Liver (tissue), 9 donors: ENCODE measurements around the gene TRIM71. TPM values are rescaled to one million over a fixed set of nuclear protein-coding genes. Genes with fewer than 3 reads are reported as not detected.

Source experiments
- DNase-seq: peaks from one replicate; pipeline ENCODE4 v3.0.0-alpha.2; 2017; ENCODE audit warnings: low spot score
- H3K27ac ChIP-seq, 2 donors: one replicate each; pipeline ENCODE4 v1.7.0; 2013; ENCODE audit warnings: inconsistent platforms in 2 of 2, low read length in 2 of 2, control low read depth in 1 of 2, low read depth in 1 of 2, mild to moderate bottlenecking in 1 of 2
- H3K27me3 ChIP-seq, 4 donors: one replicate each; pipeline versions ENCODE4 v1.6.1 to v1.7.0; 2013; ENCODE audit warnings: low read length in 3 of 4, inconsistent platforms in 1 of 4, mild to moderate bottlenecking in 1 of 4, moderate library complexity in 1 of 4; ENCODE audit not compliant: control insufficient read depth in 4 of 4, insufficient read depth in 4 of 4
- H3K36me3 ChIP-seq, 4 donors: one replicate each; pipeline versions ENCODE4 v1.6.1 to v1.7.0; 2013; ENCODE audit warnings: low read length in 3 of 4, mild to moderate bottlenecking in 3 of 4, low read depth in 1 of 4, moderate library complexity in 1 of 4; ENCODE audit not compliant: control insufficient read depth in 4 of 4, insufficient read depth in 3 of 4
- H3K4me1 ChIP-seq, 4 donors: one replicate each; pipeline versions ENCODE4 v1.6.1 to v1.7.0; 2013; ENCODE audit warnings: low read length in 3 of 4, mild to moderate bottlenecking in 3 of 4, moderate library complexity in 1 of 4; ENCODE audit not compliant: control insufficient read depth in 4 of 4, insufficient read depth in 4 of 4
- H3K4me3 ChIP-seq, 3 donors: one replicate each; pipeline versions ENCODE4 v1.6.1 to v1.7.0; 2013; ENCODE audit warnings: low read length in 3 of 3, control low read depth in 1 of 3, low read depth in 1 of 3, mild to moderate bottlenecking in 1 of 3
- H3K9ac ChIP-seq, 2 donors: one replicate each; pipeline ENCODE4 v1.7.0; 2013; ENCODE audit warnings: low read length in 2 of 2, mild to moderate bottlenecking in 2 of 2, moderate library complexity in 2 of 2, control low read depth in 1 of 2, low read depth in 1 of 2
- H3K9me3 ChIP-seq, 4 donors: one replicate each; pipeline versions ENCODE4 v1.6.1 to v1.7.0; 2013; ENCODE audit warnings: low read length in 3 of 4; ENCODE audit not compliant: control insufficient read depth in 4 of 4
- EGR1 ChIP-seq, 2 donors: IDR thresholded peaks; 2 replicates each; pipeline ENCODE4 v1.6.1; 2016 to 2018; ENCODE audit warnings: antibody characterized with exemption in 2 of 2, low read depth in 2 of 2
- FOXA2 ChIP-seq: IDR thresholded peaks from 2 replicates; pipeline ENCODE4 v1.6.1; 2016; ENCODE audit warnings: antibody characterized with exemption
- GABPA ChIP-seq, 2 donors: IDR thresholded peaks in 1 of 2; conservative IDR thresholded peaks in 1 of 2; 2 replicates each; pipeline ENCODE4 v1.6.1; 2016; ENCODE audit warnings: antibody characterized with exemption in 2 of 2, mild to moderate bottlenecking in 1 of 2, moderate library complexity in 1 of 2
- HNF4A ChIP-seq, 2 donors: conservative IDR thresholded peaks; 2 replicates each; pipeline ENCODE4 v1.6.1; 2016; ENCODE audit warnings: antibody characterized with exemption in 2 of 2, mild to moderate bottlenecking in 2 of 2
- HNF4G ChIP-seq: IDR thresholded peaks from 2 replicates; pipeline ENCODE4 v1.6.1; 2016; ENCODE audit warnings: antibody characterized with exemption
- JUND ChIP-seq, 2 donors: IDR thresholded peaks; 2 replicates each; pipeline ENCODE4 v1.6.1; 2016; ENCODE audit warnings: antibody characterized with exemption in 2 of 2
- MAX ChIP-seq: IDR thresholded peaks from 2 replicates; pipeline ENCODE4 v1.6.1; 2016; ENCODE audit warnings: antibody characterized with exemption
- NR2F2 ChIP-seq: IDR thresholded peaks from 2 replicates; pipeline ENCODE4 v1.6.1; 2016; ENCODE audit warnings: antibody characterized with exemption
- RAD21 ChIP-seq, 2 donors: IDR thresholded peaks; 2 replicates each; pipeline ENCODE4 v1.6.1; 2016; ENCODE audit warnings: antibody characterized with exemption in 2 of 2, mild to moderate bottlenecking in 2 of 2
- REST ChIP-seq: IDR thresholded peaks from 2 replicates; pipeline ENCODE4 v1.6.1; 2016; ENCODE audit warnings: antibody characterized with exemption, mild to moderate bottlenecking
- RXRA ChIP-seq, 2 donors: IDR thresholded peaks; 2 replicates each; pipeline ENCODE4 v1.6.1; 2017 to 2018; ENCODE audit warnings: antibody characterized with exemption in 2 of 2, mild to moderate bottlenecking in 1 of 2
- TAF1 ChIP-seq: conservative IDR thresholded peaks from 2 replicates; pipeline ENCODE4 v1.6.1; 2016; ENCODE audit warnings: antibody characterized with exemption, mild to moderate bottlenecking
- YY1 ChIP-seq: IDR thresholded peaks from 2 replicates; pipeline ENCODE4 v1.6.1; 2016; ENCODE audit warnings: antibody characterized with exemption, mild to moderate bottlenecking
- WGBS: extraction: QIAGEN DNeasy Blood & Tissue Kit; methylation state at CpG from one replicate; pipeline ENCODE4 v1.1.7; 2013; 5-methylcytosine and 5-hydroxymethylcytosine counted together
- polyA plus RNA-seq, 2 donors: library from polyadenylated mRNA; stranded (reverse) in 1 of 2; unstranded in 1 of 2; fragments of 200-250 nt in 1 of 2; fragments of >200 nt in 1 of 2; fragmentation: Nextera tagmentation in 1 of 2; extraction: Ambion mirVana in 1 of 2; gene quantifications; one replicate each; pipeline versions ENCODE4 v1.2.1 to v1.2.3, GENCODE V29; 2013 to 2015
- total RNA-seq, 2 donors: library from RNA; depleted of rRNA; stranded (reverse); fragments of >200 nt; gene quantifications; one replicate each; pipeline ENCODE4 v1.2.3, GENCODE V29; 2014
- TF ChIP-seq, protein P1 (sequence below): IDR thresholded peaks from 2 replicates; pipeline ENCODE4 v1.6.1; 2016; ENCODE audit warnings: antibody characterized with exemption
- TF ChIP-seq, protein P2 (sequence below): IDR thresholded peaks from 2 replicates; pipeline ENCODE4 v1.6.1; 2016; ENCODE audit warnings: antibody characterized with exemption
- TF ChIP-seq, protein P3 (sequence below): fragments of 150-350 bp; IDR thresholded peaks from 2 replicates; pipeline ENCODE4 v1.5.1; 2017; ENCODE audit warnings: improper control_type of control experiment, low read depth, low read length; ENCODE audit not compliant: missing input control
- donor health status: healthy.
- donor health status: healthy.
- donor health status: healthy.
- donor health status: healthy.
- donor health status: healthy.

The TRIM71 gene
- total and polyA plus RNA-seq, 4 donors = under 0.01 to 9.1 TPM; not detected in 2

DNA sequence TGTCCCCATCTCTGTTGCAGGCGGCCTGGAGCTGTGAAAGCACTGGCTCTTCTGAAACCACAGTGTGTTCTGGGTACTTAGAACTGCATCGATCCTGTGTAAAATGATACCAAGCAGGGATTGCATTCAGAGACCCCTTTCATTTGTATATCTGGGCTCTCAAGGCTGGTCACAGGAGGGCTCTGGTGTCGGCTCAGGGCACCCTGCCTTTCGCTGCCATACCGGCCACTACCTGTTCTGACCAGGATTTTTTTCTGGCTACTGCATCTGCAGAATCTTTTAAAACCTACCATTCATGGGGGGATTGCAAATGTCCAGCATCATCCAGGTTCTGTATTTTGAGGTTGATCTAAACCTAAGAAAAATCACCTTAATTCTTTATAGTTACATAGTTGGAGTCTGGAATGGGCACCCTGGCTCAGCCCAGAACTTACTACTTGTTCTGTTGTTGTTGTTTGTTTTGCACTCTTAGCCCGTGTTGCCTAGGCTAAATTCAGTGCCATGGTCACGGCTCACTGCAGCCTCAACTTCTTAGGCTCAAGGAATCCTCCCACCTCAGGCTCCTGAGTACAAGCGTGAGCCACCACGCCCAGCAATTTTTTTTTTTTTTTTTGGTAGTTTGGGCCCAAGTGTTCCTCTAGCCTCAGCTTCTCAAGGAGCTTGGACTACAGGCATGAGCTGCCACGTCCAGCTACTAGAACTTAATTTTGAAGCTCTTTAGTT lies 52.7 kb downstream of the TRIM71 start:
- H3K9ac ChIP-seq = no peak overlapping the region
- H3K9me3 ChIP-seq = no peaks in the 10 kb centered on the region
- no peaks in the 10 kb centered on the region for H3K36me3 ChIP-seq
- TF ChIP-seq, protein P1, sequence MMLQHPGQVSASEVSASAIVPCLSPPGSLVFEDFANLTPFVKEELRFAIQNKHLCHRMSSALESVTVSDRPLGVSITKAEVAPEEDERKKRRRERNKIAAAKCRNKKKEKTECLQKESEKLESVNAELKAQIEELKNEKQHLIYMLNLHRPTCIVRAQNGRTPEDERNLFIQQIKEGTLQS = no peak
- TF ChIP-seq NR2F2 (no peak), FOXA2 (no peak), GABPA (IDR thresholded peaks at IDR 0.05 in 1 of 2, conservative IDR thresholded peaks at IDR 0.05 in 1 of 2) (no peak), REST (no peak), MAX (no peak), YY1 (no peak), RXRA (IDR thresholded peaks at IDR 0.05) (no peak), HNF4A (conservative IDR thresholded peaks at IDR 0.05) (no peak), RAD21 (IDR thresholded peaks at IDR 0.05) (no peak), HNF4G (no peak), TAF1 (no peak), EGR1 (IDR thresholded peaks at IDR 0.05; ENCODE audit: low read depth in 2 of 2) (no peak), JUND (IDR thresholded peaks at IDR 0.05) (no peak)
- TF ChIP-seq, protein P2, sequence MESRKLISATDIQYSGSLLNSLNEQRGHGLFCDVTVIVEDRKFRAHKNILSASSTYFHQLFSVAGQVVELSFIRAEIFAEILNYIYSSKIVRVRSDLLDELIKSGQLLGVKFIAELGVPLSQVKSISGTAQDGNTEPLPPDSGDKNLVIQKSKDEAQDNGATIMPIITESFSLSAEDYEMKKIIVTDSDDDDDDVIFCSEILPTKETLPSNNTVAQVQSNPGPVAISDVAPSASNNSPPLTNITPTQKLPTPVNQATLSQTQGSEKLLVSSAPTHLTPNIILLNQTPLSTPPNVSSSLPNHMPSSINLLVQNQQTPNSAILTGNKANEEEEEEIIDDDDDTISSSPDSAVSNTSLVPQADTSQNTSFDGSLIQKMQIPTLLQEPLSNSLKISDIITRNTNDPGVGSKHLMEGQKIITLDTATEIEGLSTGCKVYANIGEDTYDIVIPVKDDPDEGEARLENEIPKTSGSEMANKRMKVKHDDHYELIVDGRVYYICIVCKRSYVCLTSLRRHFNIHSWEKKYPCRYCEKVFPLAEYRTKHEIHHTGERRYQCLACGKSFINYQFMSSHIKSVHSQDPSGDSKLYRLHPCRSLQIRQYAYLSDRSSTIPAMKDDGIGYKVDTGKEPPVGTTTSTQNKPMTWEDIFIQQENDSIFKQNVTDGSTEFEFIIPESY = no peak
- 87% methylated on average over 10 of the region's 10 CpGs for WGBS
- no peak overlapping the region for H3K4me3 ChIP-seq
- no peak overlapping the region for H3K27ac ChIP-seq
- no peaks in the 10 kb centered on the region for H3K4me1 ChIP-seq
- DNase-seq = no peak
- H3K27me3 ChIP-seq = no peaks in the 10 kb centered on the region

DNA sequence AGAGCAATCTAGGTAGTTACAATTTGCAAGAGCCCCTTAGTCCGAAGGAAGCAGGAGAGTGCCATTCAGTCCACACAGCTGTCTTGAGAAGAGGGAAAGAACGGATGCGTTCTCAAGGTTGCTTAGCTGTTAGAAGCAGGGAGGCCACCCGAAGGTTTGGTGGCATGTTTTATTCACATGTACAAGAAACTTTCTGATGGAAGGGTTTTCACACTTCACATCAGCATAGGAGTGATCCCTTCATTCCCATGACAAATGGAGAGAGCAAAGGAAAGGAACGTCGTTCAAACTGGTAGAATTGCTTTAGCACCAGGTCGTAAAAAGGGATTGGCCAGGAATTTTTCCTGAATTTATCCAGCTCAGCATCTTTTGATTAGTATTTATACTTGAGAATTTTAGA lies 53.5 kb downstream of the TRIM71 start:
- TF ChIP-seq HNF4A (conservative IDR thresholded peaks at IDR 0.05) (no peak), HNF4G (no peak)
- TF ChIP-seq, protein P3, sequence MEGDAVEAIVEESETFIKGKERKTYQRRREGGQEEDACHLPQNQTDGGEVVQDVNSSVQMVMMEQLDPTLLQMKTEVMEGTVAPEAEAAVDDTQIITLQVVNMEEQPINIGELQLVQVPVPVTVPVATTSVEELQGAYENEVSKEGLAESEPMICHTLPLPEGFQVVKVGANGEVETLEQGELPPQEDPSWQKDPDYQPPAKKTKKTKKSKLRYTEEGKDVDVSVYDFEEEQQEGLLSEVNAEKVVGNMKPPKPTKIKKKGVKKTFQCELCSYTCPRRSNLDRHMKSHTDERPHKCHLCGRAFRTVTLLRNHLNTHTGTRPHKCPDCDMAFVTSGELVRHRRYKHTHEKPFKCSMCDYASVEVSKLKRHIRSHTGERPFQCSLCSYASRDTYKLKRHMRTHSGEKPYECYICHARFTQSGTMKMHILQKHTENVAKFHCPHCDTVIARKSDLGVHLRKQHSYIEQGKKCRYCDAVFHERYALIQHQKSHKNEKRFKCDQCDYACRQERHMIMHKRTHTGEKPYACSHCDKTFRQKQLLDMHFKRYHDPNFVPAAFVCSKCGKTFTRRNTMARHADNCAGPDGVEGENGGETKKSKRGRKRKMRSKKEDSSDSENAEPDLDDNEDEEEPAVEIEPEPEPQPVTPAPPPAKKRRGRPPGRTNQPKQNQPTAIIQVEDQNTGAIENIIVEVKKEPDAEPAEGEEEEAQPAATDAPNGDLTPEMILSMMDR = no peak
- TF ChIP-seq, protein P1 = no peak
- H3K4me1 ChIP-seq = no peaks in the 10 kb centered on the region
- no peak overlapping the region for H3K4me3 ChIP-seq
- H3K27ac ChIP-seq = no peak overlapping the region
- no peak for DNase-seq
- no peaks in the 10 kb centered on the region for H3K27me3 ChIP-seq
- H3K36me3 ChIP-seq = no peaks in the 10 kb centered on the region
- no peaks in the 10 kb centered on the region for H3K9me3 ChIP-seq
- H3K9ac ChIP-seq = no peak overlapping the region
- WGBS = 89% methylated on average over 7 of the region's 7 CpGs
